IMR-90 (cell line): Measurements from ENCODE around the gene ENO2. TPM values are rescaled to one million over a fixed set of nuclear protein-coding genes. Genes with fewer than 3 reads are reported as not detected.

Experiments used
- ATAC-seq: fragments of 200-7000 bp; cut with Tn5 transposase; 2 replicates; pipeline ENCODE4 v1.9.1; 2020; ENCODE audit warnings: low read depth, mild to moderate bottlenecking, moderate library complexity
- BruUV-seq: library from RNA; stranded (reverse); fragments of 400-500 nt; replicated peaks from 2 replicates; lab custom pipeline; 2021; lab: Mats Ljungman, UMichigan
- CTCF ChIA-PET: fragments of 300-600 bp; formaldehyde crosslinking; extraction: SDS; loops from one replicate; lab custom pipeline; 2021; ENCODE audit warnings: antibody characterized with exemption; lab: Yijun Ruan, JAX
- POLR2A ChIA-PET: fragments of 300-600 bp; sonication (Branson Sonifier 250); formaldehyde crosslinking; loops from one replicate; lab custom pipeline; 2022; ENCODE audit warnings: antibody characterized with exemption; ENCODE audit not compliant: unreplicated experiment; lab: Charles Lee
- DNase-seq: peaks from one replicate; pipeline ENCODE4 v3.0.0; 2013
- H2AFZ ChIP-seq: replicated peaks from 2 replicates; pipeline ENCODE3; 2013; ENCODE audit warnings: low read length, mild to moderate bottlenecking; ENCODE audit not compliant: poor library complexity
- H2AK5ac ChIP-seq: 2 replicates; pipeline ENCODE4 v1.6.1; 2013; ENCODE audit warnings: low read depth, low read length, inconsistent platforms
- H2AK9ac ChIP-seq: replicated peaks from 2 replicates; pipeline ENCODE3; 2013; ENCODE audit warnings: mild to moderate bottlenecking, low read depth, low read length, moderate library complexity; ENCODE audit not compliant: poor library complexity
- H2BK120ac ChIP-seq: 2 replicates; pipeline ENCODE4 v1.6.1; 2013; ENCODE audit warnings: low read depth, low read length, inconsistent platforms
- H2BK15ac ChIP-seq: 3 replicates; pipeline ENCODE4 v1.6.1; 2013; ENCODE audit warnings: low read depth, low read length, inconsistent platforms
- H2BK20ac ChIP-seq: 2 replicates; pipeline ENCODE4 v1.6.1; 2013; ENCODE audit warnings: low read depth, mild to moderate bottlenecking, inconsistent platforms, low read length, moderate library complexity
- H2BK5ac ChIP-seq: 2 replicates; pipeline ENCODE4 v1.6.1; 2013; ENCODE audit warnings: mild to moderate bottlenecking, low read depth, low read length, inconsistent platforms; ENCODE audit not compliant: poor library complexity, severe bottlenecking
- H3K14ac ChIP-seq: replicated peaks from 2 replicates; pipeline ENCODE4 v1.6.1; 2013; ENCODE audit warnings: low read depth, low read length, inconsistent platforms
- H3K18ac ChIP-seq: 2 replicates; pipeline ENCODE4 v1.6.1; 2013; ENCODE audit warnings: low read depth, low read length, control low read depth
- H3K23ac ChIP-seq: 2 replicates; pipeline ENCODE4 v1.6.1; 2013; ENCODE audit warnings: low read depth, low read length, inconsistent platforms
- H3K27ac ChIP-seq: 2 replicates; pipeline ENCODE4 v1.5.1; 2013; ENCODE audit warnings: mild to moderate bottlenecking, control low read depth, low read length; ENCODE audit not compliant: insufficient read depth
- H3K27me3 ChIP-seq: 2 replicates; pipeline ENCODE4 v1.6.1; 2013; ENCODE audit warnings: low read length; ENCODE audit not compliant: control insufficient read depth, insufficient read depth
- H3K36me3 ChIP-seq: 2 replicates; pipeline ENCODE4 v1.6.1; 2013; ENCODE audit warnings: low read length, mixed read lengths; ENCODE audit not compliant: control insufficient read depth, insufficient read depth
- H3K4ac ChIP-seq: 2 replicates; pipeline ENCODE4 v1.6.1; 2013; ENCODE audit warnings: low read depth, low read length, inconsistent platforms
- H3K4me1 ChIP-seq: 2 replicates; pipeline ENCODE4 v1.6.1; 2013; ENCODE audit warnings: low read length, mixed read lengths; ENCODE audit not compliant: control insufficient read depth, insufficient read depth
- H3K4me2 ChIP-seq: 2 replicates; pipeline ENCODE4 v1.6.1; 2013; ENCODE audit warnings: low read depth, mild to moderate bottlenecking, control low read depth, low read length, moderate library complexity
- H3K4me3 ChIP-seq: 2 replicates; pipeline ENCODE4 v1.5.1; 2013; ENCODE audit warnings: low read depth, mild to moderate bottlenecking, control low read depth, low read length, moderate library complexity; ENCODE audit not compliant: insufficient read depth
- H3K56ac ChIP-seq: 2 replicates; pipeline ENCODE4 v1.6.1; 2013; ENCODE audit warnings: low read length, inconsistent platforms; ENCODE audit not compliant: insufficient read depth; ENCODE audit errors: extremely low read depth
- H3K79me1 ChIP-seq, 2 experiments: 2 replicates each; pipeline ENCODE4 v1.6.1; 2013; ENCODE audit warnings: low read length in 2 of 2, inconsistent platforms in 1 of 2, low read depth in 1 of 2
- H3K9ac ChIP-seq: 2 replicates; pipeline ENCODE4 v1.6.1; 2013; ENCODE audit warnings: low read depth, low read length, control low read depth
- H3K9me1 ChIP-seq: 2 replicates; pipeline ENCODE4 v1.6.1; 2013; ENCODE audit warnings: low read length, inconsistent platforms; ENCODE audit not compliant: insufficient read depth
- H3K9me3 ChIP-seq: 2 replicates; pipeline ENCODE4 v1.6.1; 2013; ENCODE audit warnings: low read length; ENCODE audit not compliant: control insufficient read depth, insufficient read depth
- H4K20me1 ChIP-seq: 2 replicates; pipeline ENCODE4 v1.6.1; 2013; ENCODE audit warnings: low read length, inconsistent platforms; ENCODE audit not compliant: insufficient read depth
- H4K5ac ChIP-seq: 2 replicates; pipeline ENCODE4 v1.6.1; 2013; ENCODE audit warnings: mild to moderate bottlenecking, low read depth, low read length, control low read depth
- H4K8ac ChIP-seq, 2 experiments: 2 replicates each; pipeline ENCODE4 v1.6.1; 2013; ENCODE audit warnings: low read depth in 2 of 2, low read length in 2 of 2, control low read depth in 1 of 2, inconsistent platforms in 1 of 2
- H4K91ac ChIP-seq: 2 replicates; pipeline ENCODE4 v1.6.1; 2013; ENCODE audit warnings: low read depth, low read length, inconsistent platforms; ENCODE audit not compliant: insufficient read depth
- BHLHE40 ChIP-seq: fragments of 150-350 bp; IDR thresholded peaks from 2 replicates; pipeline ENCODE4 v1.6.1; 2016; ENCODE audit warnings: mild to moderate bottlenecking, low read depth, low read length
- CEBPB ChIP-seq: IDR thresholded peaks from 2 replicates; pipeline ENCODE4 v1.6.1; 2012; ENCODE audit warnings: low read depth, low read length, improper control_type of control experiment
- CHD1 ChIP-seq: IDR thresholded peaks from 2 replicates; pipeline ENCODE4 v1.6.1; 2012; ENCODE audit warnings: low read depth, low read length, improper control_type of control experiment
- ELK1 ChIP-seq: fragments of 150-350 bp; IDR thresholded peaks from 2 replicates; pipeline ENCODE4 v1.6.1; 2016; ENCODE audit warnings: low read depth, mild to moderate bottlenecking, low read length, moderate library complexity, borderline replicate concordance
- FOS ChIP-seq: fragments of 150-350 bp; IDR thresholded peaks from 2 replicates; pipeline ENCODE4 v1.6.1; 2016; ENCODE audit warnings: low read depth, low read length
- MAFK ChIP-seq: IDR thresholded peaks from 2 replicates; pipeline ENCODE4 v1.6.1; 2012; ENCODE audit warnings: low read depth, low read length, improper control_type of control experiment
- MAZ ChIP-seq: IDR thresholded peaks from 2 replicates; pipeline ENCODE4 v1.6.1; 2012; ENCODE audit warnings: low read depth, mild to moderate bottlenecking, low read length, improper control_type of control experiment, moderate library complexity, borderline replicate concordance
- MXI1 ChIP-seq: IDR thresholded peaks from 2 replicates; pipeline ENCODE4 v1.6.1; 2012; ENCODE audit warnings: low read depth, mild to moderate bottlenecking, low read length, moderate library complexity, borderline replicate concordance
- NFE2L2 ChIP-seq: fragments of 150-350 bp; IDR thresholded peaks from 2 replicates; pipeline ENCODE4 v1.6.1; 2016; ENCODE audit warnings: low read depth, mild to moderate bottlenecking, low read length
- POLR2A ChIP-seq: IDR thresholded peaks from 2 replicates; pipeline ENCODE4 v1.6.1; 2012; ENCODE audit warnings: mild to moderate bottlenecking, low read depth, low read length
- RAD21 ChIP-seq: IDR thresholded peaks from 2 replicates; pipeline ENCODE4 v1.6.1; 2012; ENCODE audit warnings: low read length, improper control_type of control experiment
- RCOR1 ChIP-seq: IDR thresholded peaks from 2 replicates; pipeline ENCODE4 v1.6.1; 2012; ENCODE audit warnings: mild to moderate bottlenecking, low read length, improper control_type of control experiment; ENCODE audit not compliant: insufficient replicate concordance
- RFX5 ChIP-seq: IDR thresholded peaks from 2 replicates; pipeline ENCODE4 v1.8.0; 2012; ENCODE audit warnings: low read depth, mild to moderate bottlenecking, low read length, moderate library complexity
- SMC3 ChIP-seq: fragments of 150-350 bp; IDR thresholded peaks from 2 replicates; pipeline ENCODE4 v1.6.1; 2016; ENCODE audit warnings: low read depth, mild to moderate bottlenecking, antibody characterized with exemption, low read length, moderate library complexity
- WGBS, 2 experiments: methylation state at CpG; one replicate each; pipeline versions ENCODE4 v1.1.5 to v1.1.7; 2013; ENCODE audit warnings: missing lambda C conversion rate in 2 of 2; ENCODE audit not compliant: insufficient read length in 1 of 2; ENCODE audit errors: extremely low coverage in 2 of 2; 5-methylcytosine and 5-hydroxymethylcytosine counted together
- dilution Hi-C: fragments of 300-500 bp; cut with HindIII; formaldehyde crosslinking; loops from one replicate; pipeline ENCODE4 v1.14.3; 2018; ENCODE audit warnings: low sequenced_read_pairs; ENCODE audit not compliant: unreplicated experiment
- in situ Hi-C: fragments of 300-500 bp; cut with MboI; formaldehyde crosslinking; loops from 3 replicates; pipeline ENCODE4 v1.14.3; 2019; ENCODE audit warnings: low sequenced_read_pairs, inconsistent platforms, mixed read lengths
- intact Hi-C: fragments of 100-400 bp; cut with micrococcal nuclease; formaldehyde crosslinking; loops from 2 replicates; pipeline ENCODE4 v1.10.0; 2022
- polyA plus RNA-seq, 3 experiments: library from polyadenylated mRNA; depleted of rRNA; stranded (reverse); fragments of >200 nt; gene quantifications; 2 replicates each; pipeline ENCODE4 v1.2.3, GENCODE V29; 2012; ENCODE audit warnings: low replicate concordance in 1 of 3
- total RNA-seq: library from RNA; depleted of rRNA; stranded (reverse); fragments of >200 nt; gene quantifications from 2 replicates; pipeline ENCODE4 v1.2.3, GENCODE V29; 2012
- TF ChIP-seq, protein P1 (sequence below): conservative IDR thresholded peaks from 2 replicates; pipeline ENCODE4 v1.5.1; 2012; ENCODE audit warnings: mild to moderate bottlenecking, low read depth, low read length, improper control_type of control experiment

Gene ENO2
- total and polyA plus RNA-seq, 2 of the 4 experiments (the other 2 are of a cell fraction) = 28.3 to 92.8 TPM

GRCh38 chr12:6902448-6902847 is 11.9 kb upstream of the ENO2 start:
- peaks cover 3% of the 10 kb centered on the region; the same call in 1 of the 2 replicates for H3K4me1 ChIP-seq
- H3K23ac ChIP-seq = no peak overlapping the region
- H3K14ac ChIP-seq = no peak overlapping the region
- ATAC-seq (no peak), DNase-seq (no peak)
- no peak overlapping the region for H3K4ac ChIP-seq
- intact Hi-C loops (no loop called here), dilution Hi-C loops (no loop called here), in situ Hi-C loops (no loop called here)
- H2BK15ac ChIP-seq = no peak overlapping the region
- no TSS peak for BruUV-seq
- H3K79me1 ChIP-seq = no peaks in the 10 kb centered on the region; a peak in 1 of 4 replicates
- no peak overlapping the region for H2BK120ac ChIP-seq
- no peak overlapping the region for H3K56ac ChIP-seq
- no peak overlapping the region for H2AFZ ChIP-seq
- CTCF ChIA-PET = interaction anchor here (2.3 kb wide), 1 partner anchor 11 kb away, joined by 9 read pairs; no protein-coding TSS in a partner anchor
- no peaks in the 10 kb centered on the region for H3K9me3 ChIP-seq
- no CpG with 5 or more reads among the region's 4 CpGs for WGBS, 2 experiments
- no peak overlapping the region for H3K18ac ChIP-seq
- TF ChIP-seq ELK1 = no peak
- no peak for TF ChIP-seq POLR2A
- no peak for TF ChIP-seq CEBPB
- TF ChIP-seq CHD1 = no peak
- TF ChIP-seq BHLHE40 = no peak
- TF ChIP-seq FOS = no peak
- TF ChIP-seq RFX5 = no peak
- no peak for TF ChIP-seq NFE2L2
- TF ChIP-seq MXI1 = no peak
- TF ChIP-seq RCOR1 = no peak
- TF ChIP-seq MAZ = no peak
- TF ChIP-seq, protein P1, sequence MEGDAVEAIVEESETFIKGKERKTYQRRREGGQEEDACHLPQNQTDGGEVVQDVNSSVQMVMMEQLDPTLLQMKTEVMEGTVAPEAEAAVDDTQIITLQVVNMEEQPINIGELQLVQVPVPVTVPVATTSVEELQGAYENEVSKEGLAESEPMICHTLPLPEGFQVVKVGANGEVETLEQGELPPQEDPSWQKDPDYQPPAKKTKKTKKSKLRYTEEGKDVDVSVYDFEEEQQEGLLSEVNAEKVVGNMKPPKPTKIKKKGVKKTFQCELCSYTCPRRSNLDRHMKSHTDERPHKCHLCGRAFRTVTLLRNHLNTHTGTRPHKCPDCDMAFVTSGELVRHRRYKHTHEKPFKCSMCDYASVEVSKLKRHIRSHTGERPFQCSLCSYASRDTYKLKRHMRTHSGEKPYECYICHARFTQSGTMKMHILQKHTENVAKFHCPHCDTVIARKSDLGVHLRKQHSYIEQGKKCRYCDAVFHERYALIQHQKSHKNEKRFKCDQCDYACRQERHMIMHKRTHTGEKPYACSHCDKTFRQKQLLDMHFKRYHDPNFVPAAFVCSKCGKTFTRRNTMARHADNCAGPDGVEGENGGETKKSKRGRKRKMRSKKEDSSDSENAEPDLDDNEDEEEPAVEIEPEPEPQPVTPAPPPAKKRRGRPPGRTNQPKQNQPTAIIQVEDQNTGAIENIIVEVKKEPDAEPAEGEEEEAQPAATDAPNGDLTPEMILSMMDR = no peak
- TF ChIP-seq SMC3 = no peak
- TF ChIP-seq MAFK = no peak
- TF ChIP-seq RAD21 = no peak
- POLR2A ChIA-PET = no interaction called here
- H3K27me3 ChIP-seq = no peaks in the 10 kb centered on the region
- no peak overlapping the region for H2AK9ac ChIP-seq
- H4K5ac ChIP-seq = no peak overlapping the region
- no peak overlapping the region for H2AK5ac ChIP-seq
- no peak overlapping the region for H2BK5ac ChIP-seq
- H3K9me1 ChIP-seq = peaks cover 4% of the 10 kb centered on the region; the same call in 1 of the 2 replicates
- H2BK20ac ChIP-seq = no peak overlapping the region
- H3K36me3 ChIP-seq = no peaks in the 10 kb centered on the region; the same call in 1 of the 2 replicates
- no peak overlapping the region for H3K4me3 ChIP-seq
- H3K9ac ChIP-seq = no peak overlapping the region
- no peaks in the 10 kb centered on the region for H4K20me1 ChIP-seq
- H3K4me2 ChIP-seq = no peak overlapping the region
- H4K91ac ChIP-seq = no peak overlapping the region
- no peak overlapping the region for H4K8ac ChIP-seq
- H3K27ac ChIP-seq = no peak overlapping the region
